ENCODE measurements around the gene RBP3. TPM values are rescaled to one million over a fixed set of nuclear protein-coding genes. Genes with fewer than 3 reads are reported as not detected.

The RBP3 gene
- total and polyA plus RNA-seq, 2 donors (not counting 3 experiments of a cell fraction or from before 2014, with no cell fraction given): not detected

GRCh38 chr10:47301833-47302232 lies 46.3 kb upstream of the RBP3 start:
- TF ChIP-seq CTCF (IDR thresholded peaks at IDR 0.05; ENCODE audit: extremely low read depth in 1 of 2, insufficient read depth in 1 of 2, low read depth in 1 of 2, low read length in 2 of 2) (no peak), FOS (IDR thresholded peaks at IDR 0.05; ENCODE audit: borderline replicate concordance, insufficient read depth, low read length) (no peak), JUN (IDR thresholded peaks at IDR 0.05; ENCODE audit: borderline replicate concordance, insufficient read depth, insufficient read length, low read depth) (no peak), MAX (IDR thresholded peaks at IDR 0.05; ENCODE audit: insufficient read depth, insufficient read length) (no peak), POLR2A (IDR thresholded peaks at IDR 0.05; ENCODE audit: low read depth, low read length) (no peak), GATA2 (IDR thresholded peaks at IDR 0.05; ENCODE audit: insufficient read depth, insufficient read length, low read depth, low read length) (no peak), EZH2 (IDR thresholded peaks at IDR 0.05; ENCODE audit: borderline replicate concordance, low read depth, low read length, severe bottlenecking) (no peak), MYC (IDR thresholded peaks at IDR 0.05; ENCODE audit: low read depth, low read length) (no peak), POLR2AphosphoS5 (IDR thresholded peaks at IDR 0.05; ENCODE audit: insufficient read depth, low read depth, low read length) (no peak)
- no peak overlapping the region for H3K9ac ChIP-seq (replicated peaks; ENCODE audit: extremely low read depth, insufficient read depth, low read length)
- no peak overlapping the region for H3K27ac ChIP-seq (ENCODE audit: insufficient read depth, low read depth, low read length)
- H3K4me1 ChIP-seq (ENCODE audit: control insufficient read depth, extremely low read depth, insufficient read depth, low read length): no peaks in the 10 kb centered on the region
- H4K20me1 ChIP-seq (replicated peaks; ENCODE audit: control insufficient read depth, extremely low read depth, insufficient read depth, low read length): no peaks in the 10 kb centered on the region
- no peak overlapping the region for H2AFZ ChIP-seq (ENCODE audit: low read depth, low read length)
- no peak for DNase-seq (ENCODE audit: low read depth, low spot score)
- H3K79me2 ChIP-seq (ENCODE audit: control insufficient read depth, insufficient read depth, low read length): no peaks in the 10 kb centered on the region
- ChIA-PET POLR2A (no interaction called here), CTCF (no interaction called here)
- no peak overlapping the region for H3K4me3 ChIP-seq (replicated peaks in 1 of 3; ENCODE audit: insufficient read depth in 1 of 3, low read depth in 1 of 3, low read length in 3 of 3)
- BruUV-seq (replicated peaks): no TSS peak
- intact Hi-C loops (cut with micrococcal nuclease): no loop called here
- no peaks in the 10 kb centered on the region for H3K9me3 ChIP-seq (replicated peaks; ENCODE audit: control insufficient read depth, insufficient read depth, low read length)
- no peaks in the 10 kb centered on the region for H3K36me3 ChIP-seq (ENCODE audit: control insufficient read depth in 2 of 2, extremely low read depth in 1 of 2, insufficient read depth in 2 of 2, low read length in 2 of 2)
- peaks cover 20 to 24% of the 10 kb centered on the region in 2 experiments for H3K27me3 ChIP-seq (ENCODE audit: control insufficient read depth in 2 of 2, insufficient read depth in 2 of 2, low read length in 2 of 2)
- dilution Hi-C loops (cut with MboI; ENCODE audit: extremely low pct_ligation_motif_present, low sequenced_read_pairs): no loop called here
- H3K9me1 ChIP-seq (replicated peaks; ENCODE audit: control insufficient read depth, extremely low read depth, insufficient read depth, low read length): no peaks in the 10 kb centered on the region
- no peak for FAIRE-seq
- no peak overlapping the region for H3K4me2 ChIP-seq (ENCODE audit: insufficient read depth, low read length)

Data from endothelial cell of umbilical vein (primary cell).